GM11168 (cell line): Measurements from ENCODE around the gene KMT2E.

ENCODE experiments used
- in situ Hi-C: fragments of 300-500 bp; cut with MboI; formaldehyde crosslinking; loops from one replicate; pipeline ENCODE4 v1.12.0; 2022; ENCODE audit warnings: low sequenced_read_pairs; ENCODE audit not compliant: unreplicated experiment

Gene KMT2E

DNA sequence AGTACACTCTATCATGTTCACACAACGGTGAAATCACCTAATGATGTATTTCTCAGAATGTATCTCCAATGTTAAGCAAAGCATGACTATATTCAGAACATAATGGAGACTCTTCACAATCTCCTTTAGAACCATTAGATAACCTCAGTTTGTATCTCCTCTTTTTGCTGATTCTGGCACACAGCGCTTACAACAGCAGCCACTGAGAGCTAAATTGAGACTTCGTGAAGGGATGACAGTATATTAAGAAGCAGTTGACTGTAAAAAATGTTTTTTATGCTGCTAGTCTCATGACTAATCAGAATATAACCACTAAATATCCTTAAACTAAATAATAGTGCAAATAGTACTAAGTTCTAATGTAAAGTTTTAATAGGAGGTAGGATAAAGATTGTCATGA, 46.9 kb downstream of the KMT2E start:
- in situ Hi-C loops = no loop called here

- in situ Hi-C loops = no loop called here
These were observed 51.1 kb downstream of the KMT2E start for GRCh38 chr7:105065104-105065503.

GRCh38 chr7:105067691-105068090, 53.7 kb downstream of the KMT2E start:
- in situ Hi-C loops = no loop called here

- in situ Hi-C loops = no loop called here
These were observed 54.9 kb downstream of the KMT2E start for GRCh38 chr7:105068886-105069285.

DNA sequence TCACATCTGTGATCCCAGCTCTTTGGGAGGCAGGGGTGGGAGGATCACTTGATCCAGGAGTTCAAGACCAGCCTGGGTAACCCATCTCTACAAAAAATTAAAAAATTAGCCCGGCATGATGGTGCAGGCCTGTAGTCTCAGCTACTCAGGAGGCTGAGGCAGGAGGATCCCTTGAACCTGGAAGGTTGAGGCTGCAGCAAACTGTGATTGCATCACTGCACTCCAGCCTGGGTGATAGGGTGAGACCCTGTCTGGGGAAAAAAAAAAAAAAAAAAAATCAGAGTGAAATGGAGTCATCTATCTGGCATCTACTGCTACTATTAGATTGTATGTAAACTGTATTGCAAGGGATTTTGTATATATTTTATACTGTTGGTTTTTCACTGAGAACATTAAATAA, 59.1 kb downstream of the KMT2E start:
- in situ Hi-C loops = no loop called here

GRCh38 chr7:105079348-105079747, 65.3 kb downstream of the KMT2E start:
- in situ Hi-C loops = no loop called here

DNA sequence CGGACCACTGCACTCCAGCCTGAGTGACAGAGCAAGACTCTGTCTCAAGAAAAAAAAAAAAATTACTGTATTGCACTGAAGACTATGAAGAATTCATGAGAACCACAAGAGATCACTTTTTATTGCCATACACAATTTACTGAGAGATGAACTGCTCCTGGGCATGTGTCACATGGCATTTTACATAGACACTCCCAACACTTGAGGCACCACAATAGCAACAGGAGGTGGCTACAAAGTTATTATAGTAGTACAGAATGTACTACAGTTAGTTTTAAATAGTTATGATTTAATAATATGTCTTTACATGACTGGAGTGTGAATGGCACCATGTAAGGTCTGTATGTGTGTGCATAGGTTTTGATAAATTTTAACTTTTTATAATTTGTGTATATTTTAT, 70.6 kb downstream of the KMT2E start:
- in situ Hi-C loops = no loop called here

- in situ Hi-C loops = no loop called here
These were observed 72.8 kb downstream of the KMT2E start for GRCh38 chr7:105086850-105087249.

DNA sequence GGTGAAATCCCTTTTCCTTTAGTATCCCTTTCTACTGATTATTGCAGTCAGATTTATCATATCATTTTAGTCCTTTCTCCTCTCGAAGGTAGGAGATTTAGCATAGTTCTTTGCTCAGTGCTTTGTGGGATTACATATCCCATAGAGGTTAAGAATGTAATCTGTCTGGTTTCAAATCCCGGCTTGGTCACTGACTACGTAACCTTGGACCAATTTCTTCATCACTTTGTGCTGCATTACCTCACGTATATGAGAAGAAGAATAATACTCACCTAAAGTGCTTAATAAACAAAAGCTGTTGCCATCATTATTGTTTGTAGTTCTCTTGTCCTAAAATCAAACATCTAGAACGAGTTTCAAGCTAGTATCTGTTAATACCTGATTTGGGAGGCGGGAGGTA, 74.0 kb downstream of the KMT2E start:
- in situ Hi-C loops = no loop called here

DNA sequence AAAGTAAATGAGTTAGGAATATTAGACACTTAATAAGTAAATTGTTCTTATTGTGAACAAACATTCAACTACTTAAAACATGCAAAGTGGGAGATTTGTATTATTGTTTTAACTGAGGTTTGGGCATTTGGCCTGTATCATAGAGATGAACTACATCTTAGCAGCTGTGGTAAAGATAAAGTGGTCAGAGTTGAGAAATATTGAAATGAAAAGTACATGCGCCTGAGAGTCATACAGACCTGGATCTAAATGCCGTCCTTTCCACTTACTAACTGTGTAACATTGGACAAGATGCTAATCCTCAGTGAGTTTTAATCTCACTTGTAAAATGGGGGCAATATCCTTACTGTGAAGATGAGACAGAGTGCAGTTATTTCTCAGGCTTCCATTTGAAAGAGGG, 74.5 kb downstream of the KMT2E start:
- in situ Hi-C loops = no loop called here

GRCh38 chr7:105094966-105095365, 81.0 kb downstream of the KMT2E start:
- in situ Hi-C loops = no loop called here

DNA sequence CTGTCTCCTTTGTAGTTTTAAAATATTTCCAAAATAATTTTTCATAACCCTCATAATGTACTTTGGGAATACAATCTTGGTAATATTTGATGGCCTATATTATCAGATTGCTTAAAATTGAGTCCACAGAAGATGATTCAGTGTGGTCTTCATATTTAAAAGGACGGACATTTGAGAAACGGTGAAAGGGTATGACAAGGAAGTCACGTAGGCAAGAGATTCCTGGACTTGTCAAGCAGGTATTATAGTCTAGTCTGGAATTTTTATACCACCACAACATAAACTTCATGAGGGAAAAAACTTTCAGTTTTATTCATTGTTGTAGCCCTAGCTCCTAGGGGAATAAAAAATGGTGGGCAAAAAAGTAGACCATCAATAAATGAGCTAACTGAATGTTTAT, 82.3 kb downstream of the KMT2E start:
- in situ Hi-C loops = no loop called here

GRCh38 chr7:105097619-105098018, 83.6 kb downstream of the KMT2E start:
- in situ Hi-C loops = no loop called here

DNA sequence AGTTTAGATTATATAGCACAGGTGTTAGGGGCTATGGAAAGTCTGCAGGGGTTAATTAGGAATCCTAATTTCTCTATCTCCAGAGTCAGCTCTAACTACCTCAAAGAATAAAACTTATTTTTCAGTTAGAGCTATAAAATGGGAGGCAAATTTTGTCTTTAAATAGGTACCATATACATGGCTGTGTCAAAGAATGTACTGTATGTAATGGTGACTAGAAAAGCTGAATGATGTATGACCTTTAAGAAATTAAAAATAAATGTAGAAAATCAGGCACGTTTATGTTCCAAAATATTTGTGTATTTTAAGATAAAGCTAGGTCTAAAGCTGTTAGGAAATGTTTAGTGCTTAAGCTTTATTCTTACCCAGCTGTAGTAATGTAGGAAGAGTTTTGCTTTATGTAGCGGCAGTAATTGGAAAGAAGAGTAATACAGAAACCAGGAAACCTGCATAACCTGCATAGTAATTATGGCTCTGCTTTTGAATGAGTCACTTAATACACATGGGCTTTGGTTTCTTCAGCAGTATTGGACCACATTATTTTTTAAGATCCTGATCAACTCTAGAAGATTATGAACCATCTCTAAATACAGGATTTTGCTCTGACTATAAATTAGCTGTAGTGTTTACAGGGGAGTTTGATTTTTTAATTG, 85.0 kb downstream of the KMT2E start:
- in situ Hi-C loops = no loop called here

- in situ Hi-C loops = no loop called here
These were observed 87.9 kb downstream of the KMT2E start for GRCh38 chr7:105101864-105102263.

GRCh38 chr7:105102557-105103352, 88.8 kb downstream of the KMT2E start:
- in situ Hi-C loops = no loop called here

DNA sequence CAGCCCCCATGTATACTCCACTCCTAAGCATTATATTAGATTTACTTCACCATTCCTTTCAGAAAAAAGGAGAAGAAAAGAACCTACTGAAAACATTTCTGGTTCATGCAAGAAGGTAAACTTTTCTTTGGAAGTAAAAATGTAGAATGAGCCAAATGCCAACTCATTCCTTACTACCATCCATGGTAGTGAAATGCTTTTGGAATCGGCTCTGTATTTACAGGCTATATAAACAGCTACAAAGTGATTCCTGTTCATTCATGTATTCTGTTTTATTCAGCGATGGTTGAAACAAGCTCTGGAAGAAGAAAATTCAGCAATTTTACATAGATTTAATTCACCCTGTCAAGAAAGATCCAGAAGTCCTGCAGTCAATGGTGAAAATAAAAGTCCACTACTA, 91.6 kb downstream of the KMT2E start:
- in situ Hi-C loops = no loop called here

DNA sequence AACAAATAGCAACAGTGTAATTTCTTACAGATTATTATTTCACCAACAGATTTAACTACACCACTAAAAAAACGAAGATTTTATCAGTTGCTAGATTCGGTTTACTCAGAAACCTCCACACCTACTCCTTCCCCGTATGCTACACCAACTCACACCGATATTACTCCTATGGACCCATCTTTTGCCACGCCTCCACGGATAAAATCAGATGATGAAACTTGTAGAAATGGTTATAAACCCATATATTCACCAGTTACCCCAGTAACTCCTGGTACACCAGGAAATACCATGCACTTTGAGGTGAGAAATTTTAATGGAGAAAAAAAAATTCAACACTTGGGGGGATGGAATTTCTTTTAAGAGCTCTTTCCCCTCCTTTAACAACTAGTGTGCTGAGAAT, 92.5 kb downstream of the KMT2E start:
- in situ Hi-C loops = no loop called here

DNA sequence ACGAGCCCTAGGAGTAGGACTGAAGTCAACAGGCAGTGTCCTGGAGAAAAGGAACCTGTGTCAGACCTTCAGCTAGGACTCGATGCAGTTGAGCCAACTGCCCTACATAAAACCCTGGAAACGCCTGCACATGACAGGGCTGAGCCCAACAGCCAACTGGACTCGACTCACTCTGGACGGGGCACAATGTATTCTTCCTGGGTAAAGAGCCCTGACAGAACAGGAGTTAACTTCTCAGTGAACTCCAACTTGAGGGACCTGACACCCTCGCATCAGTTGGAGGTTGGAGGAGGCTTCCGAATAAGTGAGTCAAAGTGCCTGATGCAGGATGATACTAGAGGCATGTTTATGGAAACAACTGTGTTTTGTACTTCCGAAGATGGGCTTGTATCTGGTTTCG, 93.5 kb downstream of the KMT2E start:
- in situ Hi-C loops = no loop called here

DNA sequence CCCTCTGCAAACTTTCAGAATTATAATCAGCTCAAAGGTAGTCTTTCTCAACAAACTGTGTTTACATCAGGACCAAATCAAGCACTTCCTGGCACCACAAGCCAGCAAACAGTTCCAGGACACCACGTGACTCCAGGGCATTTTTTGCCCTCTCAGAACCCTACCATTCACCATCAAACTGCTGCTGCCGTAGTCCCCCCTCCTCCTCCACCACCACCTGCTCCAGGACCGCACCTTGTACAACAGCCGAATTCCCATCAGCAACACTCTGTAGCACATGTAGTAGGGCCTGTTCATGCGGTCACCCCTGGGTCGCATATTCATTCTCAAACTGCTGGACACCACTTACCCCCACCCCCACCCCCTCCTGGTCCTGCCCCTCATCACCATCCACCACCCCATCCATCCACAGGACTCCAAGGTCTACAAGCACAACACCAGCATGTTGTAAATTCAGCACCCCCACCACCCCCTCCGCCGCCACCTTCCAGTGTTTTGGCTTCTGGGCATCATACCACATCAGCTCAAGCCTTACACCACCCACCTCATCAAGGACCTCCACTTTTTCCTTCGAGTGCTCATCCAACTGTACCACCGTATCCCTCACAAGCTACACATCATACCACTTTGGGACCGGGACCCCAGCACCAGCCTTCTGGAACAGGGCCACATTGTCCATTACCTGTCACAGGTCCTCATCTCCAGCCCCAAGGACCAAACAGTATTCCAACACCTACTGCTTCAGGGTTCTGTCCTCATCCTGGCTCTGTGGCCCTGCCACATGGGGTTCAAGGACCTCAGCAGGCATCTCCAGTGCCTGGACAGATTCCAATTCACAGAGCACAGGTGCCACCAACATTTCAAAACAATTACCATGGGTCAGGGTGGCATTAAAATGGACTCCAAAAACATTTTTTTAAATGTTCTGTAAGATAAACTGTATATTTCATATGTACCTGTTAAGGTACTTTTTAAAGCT, 98.7 kb downstream of the KMT2E start:
- in situ Hi-C loops = no loop called here
